Measurements from ENCODE around the gene SERTM1. TPM values are rescaled to one million over a fixed set of nuclear protein-coding genes. Genes with fewer than 3 reads are reported as not detected.

Gene SERTM1
- polyA plus RNA-seq, 1 donor, result 0.10 TPM

DNA sequence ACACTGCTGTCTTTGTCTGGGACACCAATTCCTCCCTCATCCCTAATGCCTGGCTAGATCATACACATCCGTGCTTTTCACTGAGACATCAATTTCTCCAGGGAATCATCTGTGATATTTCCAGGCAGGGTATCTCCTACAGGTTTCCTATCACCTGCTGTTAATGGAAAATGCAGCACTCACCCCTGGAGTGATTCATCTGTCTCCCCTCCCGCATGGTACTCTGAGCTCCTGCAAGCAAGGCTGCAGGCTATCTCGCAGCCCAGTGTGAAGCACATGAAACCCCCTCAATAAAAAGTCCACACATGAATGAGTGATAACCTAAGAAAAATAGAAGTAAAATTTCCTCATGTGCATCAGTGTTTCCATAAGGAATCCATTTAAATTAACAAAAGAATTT lies 38.5 kb downstream of the SERTM1 start:
- no peak for DNase-seq

- peak; percentile 28 for DNase-seq
Measured at GRCh38 chr13:36712770-36713169, 39.0 kb downstream of the SERTM1 start.

GRCh38 chr13:36713887-36714286 lies 40.1 kb downstream of the SERTM1 start:
- DNase-seq, result no peak

GRCh38 chr13:36715841-36716240 lies 42.0 kb downstream of the SERTM1 start:
- no peak for DNase-seq

- no peak for DNase-seq
Measured at GRCh38 chr13:36717017-36717416, 43.2 kb downstream of the SERTM1 start.

GRCh38 chr13:36717966-36718545 lies 44.2 kb downstream of the SERTM1 start:
- DNase-seq, result no peak

GRCh38 chr13:36718686-36719085 lies 44.9 kb downstream of the SERTM1 start:
- no peak for DNase-seq

- no peak for DNase-seq
Measured at GRCh38 chr13:36724141-36724540, 50.3 kb downstream of the SERTM1 start.

DNA sequence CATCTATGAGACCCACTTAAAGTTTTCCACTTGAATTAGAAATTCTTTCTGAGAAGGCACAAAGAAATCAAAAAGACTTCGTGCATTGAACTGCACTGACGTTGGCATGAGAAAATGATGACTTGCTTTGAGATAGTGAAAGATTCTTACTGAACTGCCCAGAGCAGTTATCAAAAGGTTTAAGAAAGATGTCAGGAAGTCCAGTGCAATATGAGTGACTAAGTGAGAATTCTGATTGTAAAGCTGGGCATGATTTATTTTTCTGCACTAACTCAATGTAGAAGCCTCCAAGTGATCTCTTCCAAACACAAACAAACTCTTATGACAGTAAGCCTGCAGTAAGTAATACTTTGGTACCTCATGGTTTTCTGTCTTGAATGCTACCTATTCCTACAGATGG lies 52.1 kb downstream of the SERTM1 start:
- no peak for DNase-seq

GRCh38 chr13:36728006-36728405 lies 54.2 kb downstream of the SERTM1 start:
- DNase-seq, result no peak

- DNase-seq, result peak; percentile 63
Measured at GRCh38 chr13:36736119-36736726, 62.4 kb downstream of the SERTM1 start.

- no peak for DNase-seq
Measured at GRCh38 chr13:36737524-36738083, 63.8 kb downstream of the SERTM1 start.

DNA sequence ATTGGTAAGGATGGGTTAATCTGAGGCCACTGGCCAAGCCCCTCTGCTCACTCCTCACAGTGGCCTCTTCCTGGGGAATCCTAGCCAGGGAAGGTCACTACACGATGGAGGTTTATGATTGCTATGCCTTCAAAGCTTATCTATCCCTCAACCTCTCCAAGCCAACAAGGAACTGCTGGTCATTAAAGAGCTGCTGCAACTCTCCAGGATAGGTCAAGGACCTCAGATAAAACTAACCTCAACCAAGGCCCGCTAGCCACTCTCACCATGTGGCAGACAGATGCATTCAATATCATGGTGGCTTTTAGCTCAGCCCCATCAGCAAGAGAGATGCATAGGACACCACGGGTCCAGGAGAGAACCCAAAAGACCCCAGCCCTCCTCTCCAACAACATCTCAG lies 71.6 kb downstream of the SERTM1 start:
- no peak for DNase-seq

DNA sequence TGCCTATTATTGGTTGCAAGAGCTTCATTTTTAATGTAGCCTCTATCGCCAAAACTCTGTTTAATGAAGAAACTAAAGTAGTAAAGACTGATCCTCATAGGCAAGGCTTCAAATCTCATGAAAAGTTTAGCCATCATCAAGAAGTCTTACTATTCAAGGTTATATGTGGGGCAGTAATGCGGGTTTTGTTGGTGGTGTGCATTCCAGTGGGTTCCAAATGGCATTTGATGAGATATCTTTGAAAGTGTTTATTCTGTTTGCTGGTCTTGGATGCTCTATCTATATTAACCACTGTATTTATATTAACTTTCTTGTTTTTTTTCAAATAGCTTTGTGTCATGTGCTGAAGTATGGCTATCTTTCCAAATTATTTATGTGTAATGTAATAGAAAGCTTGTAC lies 72.2 kb downstream of the SERTM1 start:
- DNase-seq, result no peak

Other genes starting within 250 kb of the SERTM1 start
- gene CCNA1, start 241.5 kb upstream of the SERTM1 start, polyA plus RNA-seq (ENCODE audit: insufficient read length), result 0.45 TPM
- 8.1 TPM for gene RFXAP, start 145.2 kb downstream of the SERTM1 start, polyA plus RNA-seq (ENCODE audit: insufficient read length)
- 17.2 TPM for gene SMAD9, start 246.2 kb downstream of the SERTM1 start, polyA plus RNA-seq (ENCODE audit: insufficient read length)

Data from hindlimb muscle (tissue), 1 donor.